ENCODE measurements around the gene UBE2D4.
"Not testable (repeated sequence)": the region's sequence is repeated elsewhere in the genome, so short reads cannot be mapped to it uniquely, and the experiment has no call there.

Gene UBE2D4

DNA sequence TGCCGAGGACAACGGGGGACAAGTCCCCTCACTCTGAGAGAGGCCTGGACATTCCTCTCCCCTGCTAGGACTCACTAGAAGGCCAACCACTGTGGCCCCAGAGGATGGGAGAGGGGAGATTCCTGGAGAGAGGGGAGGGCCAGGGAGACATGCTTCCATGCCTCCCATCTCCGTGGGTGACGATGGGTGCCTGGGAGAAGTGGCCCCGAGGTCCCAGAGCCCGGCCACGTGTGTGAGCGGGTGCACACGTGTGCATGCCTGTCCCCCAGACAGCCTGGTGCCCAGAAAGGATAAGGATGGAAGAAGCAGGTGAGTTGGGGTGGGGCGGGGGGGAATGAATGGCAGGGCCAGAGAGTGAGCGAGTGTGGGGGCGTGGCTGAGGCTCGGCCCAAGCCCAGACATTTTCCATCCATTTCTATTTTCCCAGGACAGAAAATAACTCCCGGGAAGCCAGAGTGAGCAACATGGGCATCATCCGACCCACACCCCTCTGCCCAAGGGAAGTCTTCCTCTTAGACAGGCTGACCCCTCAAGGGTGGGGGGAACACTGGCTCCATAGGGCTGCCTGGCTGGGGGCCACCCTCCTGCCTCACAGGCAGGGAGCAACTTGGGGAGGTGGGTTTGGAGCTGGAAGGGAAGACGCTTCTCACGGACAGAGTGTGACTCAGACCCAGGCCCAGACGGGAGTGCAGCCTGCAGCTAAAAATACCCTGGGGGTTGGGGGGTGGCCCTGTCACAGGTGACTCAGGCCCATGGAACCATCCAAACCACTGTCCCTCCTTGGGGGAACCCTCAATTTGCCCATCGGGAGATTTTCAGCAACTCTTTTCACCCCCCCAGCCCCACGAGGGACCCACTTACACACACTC is 42.2 kb downstream of the UBE2D4 start:
- DNase-seq = not testable (repeated sequence)

- DNase-seq = not testable (repeated sequence)
Measured at GRCh38 chr7:43969586-43969985, 43.4 kb downstream of the UBE2D4 start.

- not testable (repeated sequence) for DNase-seq
Measured at GRCh38 chr7:43970698-43971097, 44.5 kb downstream of the UBE2D4 start.

GRCh38 chr7:43974033-43974573 is 47.9 kb downstream of the UBE2D4 start:
- DNase-seq = not testable (repeated sequence)

DNA sequence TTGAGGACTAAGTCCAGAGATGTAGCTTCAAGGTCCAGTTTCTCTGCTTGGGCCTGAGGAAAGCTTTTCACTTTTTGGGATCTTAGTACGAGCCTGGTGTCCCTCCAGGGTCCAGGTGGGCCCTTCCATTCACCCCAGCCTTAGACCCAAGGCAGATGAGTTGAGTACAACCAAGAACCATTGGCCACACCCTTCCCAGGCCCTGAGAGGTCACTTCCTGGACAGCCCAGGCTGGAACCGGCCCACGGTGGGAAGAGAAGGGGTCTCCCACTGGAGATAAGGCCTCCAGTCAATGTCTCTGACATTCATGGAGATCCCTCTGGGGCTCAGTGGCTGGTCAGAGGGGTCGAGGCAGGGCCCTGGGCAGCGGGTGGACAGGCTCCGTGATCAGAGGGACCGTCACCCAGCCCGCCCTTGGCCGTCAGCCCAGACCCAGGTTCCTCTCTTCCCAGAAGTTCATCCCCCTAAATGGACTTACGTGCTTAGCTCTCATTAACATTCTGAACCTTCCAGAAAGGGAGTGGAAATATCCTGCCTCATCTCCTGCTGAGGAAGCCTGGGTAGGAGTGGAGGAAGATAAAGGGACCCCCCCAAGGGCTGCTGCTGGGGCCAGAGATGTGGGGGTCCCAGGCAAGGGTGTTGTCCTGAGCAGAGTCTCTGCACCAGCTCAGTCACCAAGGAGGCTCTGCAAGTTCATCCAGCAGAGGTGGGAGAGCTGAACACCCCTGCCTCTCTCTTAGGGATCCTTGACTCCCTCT is 48.7 kb downstream of the UBE2D4 start:
- DNase-seq = not testable (repeated sequence)

DNA sequence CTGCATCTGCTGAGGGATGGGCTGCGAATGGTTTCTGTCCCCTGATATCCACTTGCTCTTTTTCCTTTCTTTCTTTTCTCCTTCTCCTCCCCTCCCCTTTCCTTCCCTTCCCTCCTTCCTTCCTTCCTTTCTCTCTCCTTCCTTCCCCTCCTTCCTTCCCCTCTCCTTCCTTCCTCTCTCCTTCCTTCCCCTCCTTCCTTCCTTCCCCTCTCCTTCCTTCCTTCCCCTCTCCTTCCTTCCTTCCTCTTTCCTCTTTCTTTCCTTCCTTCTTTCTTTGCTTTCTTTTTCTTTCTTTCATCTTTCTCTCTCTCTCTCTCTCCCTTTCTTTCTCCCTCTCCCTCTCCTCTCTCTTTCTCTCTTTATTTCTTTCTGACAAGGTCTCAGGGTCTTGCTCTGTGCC is 51.3 kb downstream of the UBE2D4 start:
- no peak for DNase-seq

DNA sequence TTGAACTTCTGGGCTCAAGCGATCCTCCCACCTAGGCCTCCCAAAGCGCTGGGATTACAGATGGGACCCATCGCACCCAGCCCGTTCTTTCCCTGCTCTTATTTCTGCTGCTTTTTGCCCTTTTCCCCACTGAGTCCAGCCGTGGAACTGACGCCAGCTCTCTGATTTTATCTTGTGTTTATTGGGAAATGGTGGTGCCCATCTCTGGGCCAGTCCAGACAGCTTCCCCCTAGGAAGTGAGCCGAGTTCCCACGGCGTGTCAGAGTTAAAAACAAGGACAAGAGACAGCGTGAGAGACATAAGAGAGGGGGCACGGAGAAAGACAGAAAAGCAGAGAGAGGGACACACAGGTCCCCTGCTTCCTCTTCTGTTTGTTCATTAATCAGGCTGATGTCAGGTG is 51.9 kb downstream of the UBE2D4 start:
- DNase-seq = not testable (repeated sequence)

DNA sequence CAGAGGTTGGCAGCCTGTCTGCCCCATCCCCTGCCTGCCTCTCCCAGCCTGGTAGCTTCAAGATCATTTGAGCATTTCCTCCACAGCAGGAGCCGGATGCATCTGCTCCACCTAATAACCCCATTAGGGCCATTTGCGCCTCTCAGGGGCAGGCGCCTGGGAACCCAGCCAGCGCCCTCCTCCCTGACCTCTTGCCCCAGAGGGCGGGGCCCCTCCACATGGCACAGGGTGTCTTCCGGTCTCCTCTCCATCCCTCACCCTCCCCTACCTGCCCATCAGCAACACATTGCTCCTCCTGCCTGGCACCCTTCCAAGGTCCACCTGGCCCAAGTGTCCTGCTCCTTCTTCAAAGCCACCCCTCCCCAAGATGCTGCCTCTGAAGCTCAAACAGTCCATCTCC is 56.6 kb downstream of the UBE2D4 start:
- DNase-seq = not testable (repeated sequence)

GRCh38 chr7:43983736-43984135 is 57.5 kb downstream of the UBE2D4 start:
- not testable (repeated sequence) for DNase-seq

DNA sequence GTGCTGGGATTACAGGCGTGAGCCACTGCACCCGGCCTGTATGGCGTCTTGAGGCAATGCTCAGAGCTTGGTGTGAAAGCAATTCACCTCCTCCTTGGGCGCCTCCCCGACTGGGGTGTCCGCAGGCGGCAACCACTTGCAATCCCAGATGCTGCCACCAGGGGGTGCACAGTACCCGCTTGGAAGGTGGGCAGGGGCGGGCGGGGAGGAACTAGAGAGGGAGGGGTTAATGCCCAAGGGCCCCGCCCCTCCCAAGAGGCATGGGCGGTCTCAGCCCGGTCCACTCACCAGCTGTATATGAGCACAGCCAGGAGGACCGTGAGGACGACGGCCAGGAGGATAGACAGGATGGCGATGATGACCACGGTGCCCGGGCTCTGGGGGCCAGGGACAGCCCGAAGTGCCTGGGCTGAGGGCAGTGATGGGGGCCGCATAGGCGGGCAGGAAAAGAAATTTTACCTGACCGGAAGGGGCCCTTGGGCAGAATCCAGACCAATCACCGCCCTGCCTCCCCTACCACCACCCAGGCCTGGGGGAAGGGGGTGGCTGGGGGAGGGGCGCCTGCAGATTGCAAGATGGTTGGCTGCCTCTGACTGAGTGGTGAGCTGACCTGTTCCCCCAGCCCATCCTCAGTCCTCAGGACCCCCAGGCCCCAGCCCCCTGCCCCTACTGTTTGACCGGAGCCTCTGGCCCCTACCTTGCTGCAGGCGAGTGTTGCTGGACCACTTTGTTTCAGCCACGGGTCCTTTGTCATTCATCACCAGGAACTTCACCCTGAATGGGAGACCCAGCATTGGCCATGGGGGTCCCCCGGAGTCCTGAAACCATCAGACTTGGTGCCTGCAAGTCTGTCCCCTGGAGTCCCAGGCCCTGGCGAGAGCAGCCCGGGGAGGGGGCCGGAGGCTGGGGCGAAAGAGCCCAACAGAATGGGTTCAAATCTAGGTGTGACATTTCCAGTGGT is 59.9 kb downstream of the UBE2D4 start:
- DNase-seq = peak; percentile 82

GRCh38 chr7:43987476-43987875 is 61.2 kb downstream of the UBE2D4 start:
- DNase-seq = not testable (repeated sequence)

DNA sequence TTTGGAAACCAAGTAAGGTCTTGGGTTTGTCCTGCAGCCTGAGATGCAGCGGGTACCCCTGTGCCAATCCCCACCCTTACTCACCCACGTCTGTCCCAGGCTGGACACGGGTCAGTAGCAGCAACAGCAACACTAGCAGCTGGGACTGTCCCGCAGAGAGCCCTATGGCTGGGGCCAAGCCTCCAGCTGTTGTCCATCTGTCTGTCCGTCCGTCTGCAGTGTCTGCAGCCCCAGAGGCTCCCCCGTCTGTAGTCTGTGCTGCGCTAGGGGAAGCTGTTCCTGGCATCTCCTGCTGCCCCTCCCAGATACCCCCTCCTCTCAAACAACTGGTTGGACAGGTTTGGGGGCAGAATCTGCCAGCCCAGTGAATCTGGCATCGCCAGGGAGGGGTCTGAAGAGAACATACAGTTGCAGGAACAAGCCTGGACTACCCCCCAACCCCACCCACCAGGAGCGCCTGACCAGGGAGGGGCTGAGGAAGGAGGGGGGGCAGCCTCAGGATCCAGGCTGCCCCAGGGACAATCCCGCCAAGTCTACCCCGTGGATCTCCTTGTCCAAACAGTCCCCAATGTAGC is 63.9 kb downstream of the UBE2D4 start:
- DNase-seq = not testable (repeated sequence)

GRCh38 chr7:43990829-43991228 is 64.6 kb downstream of the UBE2D4 start:
- not testable (repeated sequence) for DNase-seq

GRCh38 chr7:43992896-43993295 is 66.7 kb downstream of the UBE2D4 start:
- not testable (repeated sequence) for DNase-seq

DNA sequence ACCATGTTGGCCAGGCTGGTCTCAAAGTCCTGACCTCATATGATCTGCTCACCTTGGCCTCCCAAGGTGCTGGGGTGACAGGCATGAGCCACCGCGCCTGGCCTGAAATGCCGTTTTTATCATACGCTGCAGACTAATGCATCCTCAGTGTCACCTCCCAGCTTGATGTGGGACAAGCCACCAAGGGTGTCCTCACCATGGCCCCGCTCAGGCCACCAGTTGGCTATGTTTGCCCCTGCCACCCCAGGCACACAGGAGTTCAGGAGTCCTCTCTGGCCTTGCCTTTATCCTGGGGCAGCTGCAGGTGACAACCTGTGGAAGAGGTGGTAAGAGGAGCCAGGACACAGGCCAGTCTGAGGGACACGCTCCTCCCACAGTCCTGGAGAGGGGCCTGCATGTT is 68.4 kb downstream of the UBE2D4 start:
- not testable (repeated sequence) for DNase-seq

- DNase-seq = not testable (repeated sequence)
Measured at GRCh38 chr7:43997532-43997931, 71.3 kb downstream of the UBE2D4 start, which contains the start of gene SPDYE1. Gene SPDYE1, plus strand, starts transcription at chr7:43997897. Its CDS starts 2,053 bp downstream, at chr7:43999950.

All from CD4-positive, alpha-beta T cell treated with Interleukin-15 for 1 hour (primary cell).